GM19023 (cell line): Measurements from ENCODE around the gene PPP1R37.

Source experiments
- ATAC-seq: cut with Tn5 transposase; IDR thresholded peaks from one replicate; pipeline ENCODE4 v1.9.1; 2021; ENCODE audit warnings: mild to moderate bottlenecking, moderate library complexity; ENCODE audit not compliant: unreplicated experiment

Gene PPP1R37

DNA sequence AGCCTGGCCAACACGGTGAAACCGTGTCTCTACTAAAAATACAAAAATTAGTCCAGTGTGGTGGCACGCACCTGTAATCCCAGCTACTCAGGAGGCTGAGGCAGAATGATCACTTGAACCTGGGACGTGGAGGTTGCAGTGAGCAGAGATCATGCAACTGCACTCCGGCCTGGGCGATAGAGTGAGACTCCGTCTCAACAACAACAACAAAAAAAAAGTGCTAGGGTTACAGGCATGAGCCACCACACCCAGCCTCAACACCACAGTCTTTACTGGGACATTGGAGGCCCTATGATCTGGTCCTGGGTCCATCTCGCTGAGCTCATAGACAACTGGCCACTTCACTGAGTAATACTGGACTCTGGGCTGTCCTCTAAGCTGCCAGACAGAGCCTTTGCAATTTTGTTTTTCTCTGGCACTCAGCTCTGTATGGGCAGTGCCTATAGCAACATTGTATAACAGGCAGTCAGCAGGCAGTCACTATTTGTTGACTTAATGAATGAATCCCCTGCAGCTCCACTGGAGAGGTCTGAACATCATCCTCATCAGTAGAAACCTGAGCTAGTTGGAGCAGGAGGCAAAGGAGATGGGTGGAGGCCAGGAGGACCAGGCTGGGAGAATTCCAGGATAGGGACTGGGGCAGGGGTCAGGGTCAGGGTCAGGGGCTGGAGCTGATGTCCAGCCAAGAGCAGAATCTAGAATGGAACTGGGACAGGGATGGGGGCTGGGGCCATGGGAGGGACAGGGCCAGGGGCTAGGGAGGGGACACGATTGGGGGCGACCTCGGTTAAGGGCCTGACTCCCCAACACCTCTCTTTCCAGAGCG lies 93.7 kb downstream of the PPP1R37 start:
- ATAC-seq, result no peak

GRCh38 chr19:45187421-45188100 lies 94.6 kb downstream of the PPP1R37 start:
- ATAC-seq, result no peak

- no peak for ATAC-seq
Observed at GRCh38 chr19:45189971-45190370, 97.0 kb downstream of the PPP1R37 start.

DNA sequence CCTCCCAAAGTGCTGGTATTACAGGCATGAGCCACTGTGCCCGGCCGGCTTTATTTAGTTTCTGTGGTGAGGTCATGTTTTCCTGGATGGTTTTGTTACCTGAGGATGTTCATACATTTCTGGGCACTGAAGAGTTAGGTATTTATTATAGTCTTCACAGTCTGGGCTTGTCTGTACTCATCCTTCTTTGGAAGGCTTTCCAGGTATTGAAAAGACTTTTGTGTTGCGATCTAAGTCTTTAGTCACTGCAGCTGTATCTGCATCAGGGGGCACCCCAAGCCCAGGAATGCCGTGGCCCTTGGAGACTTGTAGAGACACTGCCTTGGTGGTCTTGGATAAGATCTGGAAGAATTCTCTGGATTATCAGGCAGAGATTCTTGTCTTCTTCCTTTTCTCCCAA lies 98.4 kb downstream of the PPP1R37 start:
- no peak for ATAC-seq

GRCh38 chr19:45195764-45196163 lies 102.8 kb downstream of the PPP1R37 start:
- ATAC-seq, result no peak
